Mesothelial cell of epicardium (in vitro differentiated cells): ENCODE data around the gene SWT1. TPM values are rescaled to one million over a fixed set of nuclear protein-coding genes. Genes with fewer than 3 reads are reported as not detected.
"Not testable (repeated sequence)": the region's sequence is repeated elsewhere in the genome, so short reads cannot be mapped to it uniquely, and the experiment has no call there.

Experiments
- DNase-seq, 2 experiments: peaks; one replicate each; pipeline ENCODE4 v3.0.0; 2021; ENCODE audit warnings: low spot score in 2 of 2; ENCODE audit not compliant: unreplicated experiment in 2 of 2
- H3K27ac Mint-ChIP-seq: 2 replicates; pipeline ENCODE4 v1.8.0; 2021; ENCODE audit warnings: mixed read lengths
- H3K27me3 Mint-ChIP-seq: 2 replicates; pipeline ENCODE4 v1.8.0; 2021; ENCODE audit warnings: low read depth, mixed read lengths
- H3K36me3 Mint-ChIP-seq: 2 replicates; pipeline ENCODE4 v1.8.0; 2021; ENCODE audit warnings: mixed read lengths
- H3K4me1 Mint-ChIP-seq: 2 replicates; pipeline ENCODE4 v1.8.0; 2021; ENCODE audit warnings: mixed read lengths
- H3K4me3 Mint-ChIP-seq: 2 replicates; pipeline ENCODE4 v1.8.0; 2021; ENCODE audit warnings: mild to moderate bottlenecking, moderate library complexity, mixed read lengths
- H3K9me3 Mint-ChIP-seq: 2 replicates; pipeline ENCODE4 v1.8.0; 2021; ENCODE audit warnings: mixed read lengths
- CTCF ChIP-seq: fragments of 200-600 bp; sonication (generic); IDR thresholded peaks from one replicate; pipeline ENCODE4 v1.5.0; 2021; ENCODE audit warnings: antibody characterized with exemption; ENCODE audit not compliant: unreplicated experiment
- total RNA-seq: library from RNA; stranded (reverse); gene quantifications from 3 replicates; pipeline ENCODE4 v1.2.1, GENCODE V29; 2021

SWT1 gene
- total RNA-seq, 1 donor from 2014 or later: 8.0 TPM

DNA sequence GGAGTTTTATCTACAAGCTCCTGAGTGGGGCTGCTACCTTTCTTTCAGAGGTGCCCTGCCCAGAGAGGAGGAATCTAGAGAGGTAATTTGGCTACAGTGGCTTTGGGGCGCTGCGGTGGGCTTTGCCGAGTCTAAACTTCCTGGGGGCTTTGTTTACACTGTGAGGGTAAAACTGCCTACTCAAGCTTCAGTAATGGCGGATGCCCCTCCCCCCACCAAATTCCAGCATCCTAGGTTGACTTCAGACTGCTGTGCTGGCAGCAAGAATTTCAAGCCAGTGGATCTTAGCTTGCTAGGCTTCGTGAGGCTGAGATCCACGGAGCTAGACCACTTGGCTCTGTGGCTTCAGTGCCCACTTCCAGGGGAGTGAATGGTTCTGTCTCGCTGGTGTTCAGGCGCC, 43.9 kb downstream of the SWT1 start:
- no peak overlapping the region for H3K27ac Mint-ChIP-seq
- H3K9me3 Mint-ChIP-seq: peaks cover 43% of the 10 kb centered on the region
- no peaks in the 10 kb centered on the region for H3K27me3 Mint-ChIP-seq
- no peaks in the 10 kb centered on the region for H3K4me1 Mint-ChIP-seq
- no peak overlapping the region for H3K4me3 Mint-ChIP-seq
- H3K36me3 Mint-ChIP-seq: peaks cover 49% of the 10 kb centered on the region
- DNase-seq: no peak
- no peak for TF ChIP-seq CTCF

DNA sequence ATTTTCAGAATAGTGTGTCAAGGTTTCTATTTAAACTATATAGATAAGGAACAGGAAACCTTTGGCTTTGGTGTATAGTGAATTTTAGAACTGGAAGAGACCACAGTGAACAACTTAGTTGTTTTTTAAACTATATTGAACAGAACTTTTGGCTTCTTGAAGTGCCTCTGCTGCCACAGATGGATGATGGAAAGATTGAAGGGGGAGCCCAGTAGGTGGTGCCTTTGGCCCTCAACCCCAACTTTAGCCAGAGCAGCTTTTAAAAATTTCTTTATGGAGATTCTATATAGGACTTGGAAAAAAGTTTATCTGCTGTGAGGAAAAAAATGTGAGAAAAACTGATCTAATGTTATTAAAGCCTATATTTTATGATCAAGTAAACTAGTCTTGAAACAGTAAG, 50.2 kb downstream of the SWT1 start:
- no peak overlapping the region for H3K4me3 Mint-ChIP-seq
- H3K9me3 Mint-ChIP-seq: peaks cover 20% of the 10 kb centered on the region
- H3K36me3 Mint-ChIP-seq: peaks cover 25% of the 10 kb centered on the region
- no peak for TF ChIP-seq CTCF
- no peaks in the 10 kb centered on the region for H3K4me1 Mint-ChIP-seq
- DNase-seq: no peak
- no peaks in the 10 kb centered on the region for H3K27me3 Mint-ChIP-seq
- H3K27ac Mint-ChIP-seq: no peak overlapping the region

DNA sequence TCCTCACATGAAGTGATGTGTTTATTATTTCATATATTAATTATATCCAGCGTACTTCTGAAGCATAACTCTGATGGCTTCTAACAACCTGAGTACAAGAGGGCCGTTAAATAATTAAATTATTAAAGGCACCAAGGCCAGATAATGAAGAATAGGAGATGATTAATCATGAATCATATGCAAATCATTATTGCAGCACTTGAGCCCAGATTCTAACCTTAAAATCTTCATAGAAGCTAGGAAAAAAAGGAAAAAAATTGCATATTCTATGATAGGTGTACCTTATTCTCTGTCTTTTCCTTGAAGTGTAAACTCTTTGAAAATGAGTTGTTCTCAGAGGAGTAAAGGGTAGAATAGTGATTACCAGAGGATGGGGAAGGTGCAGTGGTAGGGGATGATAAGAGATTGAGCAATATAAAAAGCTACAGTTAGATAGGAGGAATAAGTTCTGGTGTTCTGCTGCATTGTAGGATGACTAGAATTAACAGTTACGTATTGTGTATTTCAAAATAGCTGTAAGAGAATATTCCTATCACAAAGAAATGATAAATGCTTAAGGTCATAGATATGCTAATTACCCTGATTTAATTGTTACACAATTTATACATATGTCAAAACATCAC, 51.1 kb downstream of the SWT1 start:
- no peak overlapping the region for H3K4me3 Mint-ChIP-seq
- H3K4me1 Mint-ChIP-seq: no peaks in the 10 kb centered on the region
- no peaks in the 10 kb centered on the region for H3K27me3 Mint-ChIP-seq
- peaks cover 25% of the 10 kb centered on the region for H3K36me3 Mint-ChIP-seq
- H3K27ac Mint-ChIP-seq: no peak overlapping the region
- no peak for TF ChIP-seq CTCF
- H3K9me3 Mint-ChIP-seq: peaks cover 20% of the 10 kb centered on the region
- no peak for DNase-seq

- H3K4me3 Mint-ChIP-seq: no peak overlapping the region
- H3K4me1 Mint-ChIP-seq: no peaks in the 10 kb centered on the region
- no peak overlapping the region for H3K27ac Mint-ChIP-seq
- H3K9me3 Mint-ChIP-seq: peaks cover 20% of the 10 kb centered on the region
- no peak for DNase-seq
- H3K36me3 Mint-ChIP-seq: peaks cover 25% of the 10 kb centered on the region
- H3K27me3 Mint-ChIP-seq: no peaks in the 10 kb centered on the region
- no peak for TF ChIP-seq CTCF
These were observed 51.7 kb downstream of the SWT1 start for GRCh38 chr1:185208626-185209180.

GRCh38 chr1:185209357-185209756, 52.4 kb downstream of the SWT1 start:
- not testable (repeated sequence) for DNase-seq, H3K4me3 Mint-ChIP-seq

DNA sequence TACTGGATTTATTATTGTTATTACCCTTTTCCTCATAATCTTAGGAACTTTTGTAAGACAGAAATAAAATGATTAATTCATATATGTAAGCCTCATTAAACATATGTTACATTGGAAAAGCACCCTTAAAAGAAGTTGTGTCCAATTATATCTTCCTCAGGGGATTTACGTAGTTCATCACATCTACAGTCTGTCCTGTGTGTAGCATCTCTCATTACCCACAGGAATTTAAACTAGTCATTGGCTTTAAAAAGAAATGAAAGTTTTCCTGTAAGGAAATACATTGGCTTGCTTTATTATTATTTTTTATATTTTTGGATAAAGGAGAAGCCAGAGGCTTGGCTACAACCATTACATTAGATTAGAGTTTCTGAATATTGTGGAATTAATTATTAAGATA, 56.1 kb downstream of the SWT1 start:
- Mint-ChIP-seq H3K9me3 (peaks cover 27% of the 10 kb centered on the region), H3K27me3 (no peaks in the 10 kb centered on the region), H3K36me3 (peaks cover 37% of the 10 kb centered on the region), H3K27ac (no peak overlapping the region), H3K4me3 (no peak overlapping the region), H3K4me1 (peaks cover 3% of the 10 kb centered on the region)
- TF ChIP-seq CTCF: no peak
- no peak for DNase-seq

More at GRCh38 chr1:185209357-185209756, 52.4 kb downstream of the SWT1 start:
- H3K4me1 Mint-ChIP-seq, H3K27ac Mint-ChIP-seq, H3K27me3 Mint-ChIP-seq: not testable (repeated sequence)
- peaks cover 24% of the 10 kb centered on the region for H3K9me3 Mint-ChIP-seq
- peaks cover 28% of the 10 kb centered on the region for H3K36me3 Mint-ChIP-seq
